A549 (cell line): Measurements from ENCODE around the gene CRADD. TPM values are rescaled to one million over a fixed set of nuclear protein-coding genes. Genes with fewer than 3 reads are reported as not detected.

Experiments used
- ATAC-seq, 2 experiments: fragments of 200-7000 bp in 1 of 2; fragments of >200 bp in 1 of 2; cut with Nextera tagmentation in 1 of 2; cut with Tn5 transposase in 1 of 2; 3 replicates each; pipeline versions ENCODE4 v1.8.0 to v1.9.1; 2018 to 2020; ENCODE audit warnings: mild to moderate bottlenecking in 1 of 2, moderate library complexity in 1 of 2
- CTCF ChIA-PET: fragments of 300-600 bp; sonication (Branson Sonifier 250); formaldehyde crosslinking; extraction: SDS; loops from one replicate; lab custom pipeline; 2021; ENCODE audit warnings: antibody characterized with exemption, inconsistent platforms; lab: Yijun Ruan, JAX
- POLR2A ChIA-PET: fragments of 350-600 bp; formaldehyde crosslinking; extraction: SDS; loops from one replicate; lab custom pipeline; 2021; ENCODE audit warnings: antibody characterized with exemption, inconsistent platforms; lab: Yijun Ruan, JAX
- DNase-seq, 2 experiments: peaks; one replicate each; pipeline versions ENCODE4 v3.0.0 to v3.0.0-alpha.2; 2011 to 2016; ENCODE audit warnings: low read depth in 1 of 2, low spot score in 1 of 2
- FAIRE-seq: peaks from 2 replicates; lab custom pipeline; 2011; peaks lifted over from hg19 to GRCh38; lab: Jason Lieb, UNC
- H3K27ac ChIP-seq, 2 experiments: fragments of >200 bp; sonication (Bioruptor Twin); formaldehyde crosslinking; 3 replicates each; pipeline ENCODE4 v1.5.1; 2016 to 2017
- H3K4me1 ChIP-seq: fragments of >200 bp; sonication (Bioruptor Twin); formaldehyde crosslinking; 3 replicates; pipeline ENCODE4 v1.6.1; 2016
- H3K4me2 ChIP-seq: fragments of >200 bp; sonication (Bioruptor Twin); formaldehyde crosslinking; 3 replicates; pipeline ENCODE4 v1.6.1; 2016
- H3K4me3 ChIP-seq: fragments of >200 bp; sonication (Bioruptor Twin); formaldehyde crosslinking; 3 replicates; pipeline ENCODE4 v1.5.1; 2016
- H3K9me3 ChIP-seq: fragments of >200 bp; sonication (Bioruptor Twin); formaldehyde crosslinking; 3 replicates; pipeline ENCODE4 v1.6.1; 2016
- ATOH8 ChIP-seq: fragments of 250-450 bp; sonication (Bioruptor Pico); IDR thresholded peaks from 2 replicates; pipeline ENCODE4 v1.5.0; 2020; ENCODE audit warnings: low read depth, mild to moderate bottlenecking, moderate library complexity
- BCL3 ChIP-seq: fragments of >200 bp; sonication (Bioruptor Twin); formaldehyde crosslinking; IDR thresholded peaks from 3 replicates; pipeline ENCODE4 v1.6.1; 2016
- CEBPB ChIP-seq, 2 experiments: fragments of >200 bp in 1 of 2; sonication (Bioruptor Twin) in 1 of 2; formaldehyde crosslinking in 1 of 2; IDR thresholded peaks; 2 replicates each; pipeline ENCODE4 v1.6.1; 2012 to 2016
- CHD2 ChIP-seq: fragments of 150-350 bp; IDR thresholded peaks from 2 replicates; pipeline ENCODE4 v1.6.1; 2014; ENCODE audit warnings: low read length; ENCODE audit not compliant: partially characterized antibody
- EHF ChIP-seq: fragments of 250-450 bp; sonication (Bioruptor Pico); IDR thresholded peaks from 2 replicates; pipeline ENCODE4 v1.5.0; 2020; ENCODE audit warnings: mild to moderate bottlenecking
- EHMT2 ChIP-seq: fragments of 200-600 bp; sonication (generic); IDR thresholded peaks from 2 replicates; pipeline ENCODE4 v1.6.1; 2016; ENCODE audit warnings: antibody characterized with exemption, low read depth, mild to moderate bottlenecking, moderate library complexity
- FOSL2 ChIP-seq, 2 experiments: fragments of 450-650 bp in 1 of 2; fragments of >200 bp in 1 of 2; sonication (Bioruptor Twin) in 1 of 2; formaldehyde crosslinking; IDR thresholded peaks; 2 replicates each; pipeline versions ENCODE4 v1.5.0 to v1.6.1; 2016 to 2020; ENCODE audit warnings: mild to moderate bottlenecking in 1 of 2, moderate library complexity in 1 of 2
- FOXS1 ChIP-seq: fragments of 250-450 bp; sonication (Bioruptor Pico); IDR thresholded peaks from 2 replicates; pipeline ENCODE4 v1.5.0; 2020; ENCODE audit warnings: mild to moderate bottlenecking, moderate library complexity
- HEYL ChIP-seq: fragments of 250-450 bp; sonication (Bioruptor Pico); IDR thresholded peaks from 2 replicates; pipeline ENCODE4 v1.8.0; 2021; ENCODE audit warnings: mild to moderate bottlenecking, moderate library complexity
- JUNB ChIP-seq: fragments of >200 bp; sonication (Bioruptor Twin); formaldehyde crosslinking; IDR thresholded peaks from 2 replicates; pipeline ENCODE4 v1.6.1; 2016
- KDM5A ChIP-seq: fragments of 200-600 bp; sonication (generic); IDR thresholded peaks from 2 replicates; pipeline ENCODE4 v1.6.1; 2016; ENCODE audit warnings: antibody characterized with exemption, mild to moderate bottlenecking
- MYC ChIP-seq: IDR thresholded peaks from 2 replicates; pipeline ENCODE4 v1.6.1; 2012; ENCODE audit warnings: mild to moderate bottlenecking, inconsistent platforms, low read length, improper control_type of control experiment, borderline replicate concordance
- NPAS2 ChIP-seq: fragments of 250-450 bp; sonication (Bioruptor Pico); IDR thresholded peaks from 2 replicates; pipeline ENCODE4 v1.8.0; 2022; ENCODE audit warnings: mild to moderate bottlenecking, moderate library complexity, borderline replicate concordance
- POLR2AphosphoS2 ChIP-seq: conservative IDR thresholded peaks from 2 replicates; pipeline ENCODE4 v1.6.1; 2012; ENCODE audit warnings: low read length, improper control_type of control experiment, inconsistent platforms
- RAD21 ChIP-seq, 2 experiments: fragments of >200 bp in 1 of 2; sonication (Bioruptor Twin) in 1 of 2; formaldehyde crosslinking in 1 of 2; IDR thresholded peaks in 1 of 2; conservative IDR thresholded peaks in 1 of 2; 2 replicates in 1 of 2; 3 replicates in 1 of 2; pipeline ENCODE4 v1.6.1; 2012 to 2018; ENCODE audit warnings: inconsistent platforms in 1 of 2
- RCOR1 ChIP-seq: fragments of 150-350 bp; IDR thresholded peaks from 2 replicates; pipeline ENCODE4 v1.6.1; 2014; ENCODE audit warnings: antibody characterized with exemption, low read length, low read depth
- RNF2 ChIP-seq: fragments of 200-600 bp; sonication (generic); IDR thresholded peaks from 2 replicates; pipeline ENCODE4 v1.6.1; 2016; ENCODE audit warnings: low read depth, mild to moderate bottlenecking, antibody characterized with exemption, moderate library complexity, borderline replicate concordance
- SMC3 ChIP-seq: fragments of >200 bp; sonication (Bioruptor Twin); formaldehyde crosslinking; IDR thresholded peaks from 3 replicates; pipeline ENCODE4 v1.6.1; 2018; ENCODE audit warnings: inconsistent platforms
- ZFP36 ChIP-seq: fragments of 450-650 bp; IDR thresholded peaks from 2 replicates; pipeline ENCODE4 v1.6.1; 2014; ENCODE audit warnings: borderline replicate concordance; ENCODE audit not compliant: partially characterized antibody
- WGBS: methylation state at CpG from one replicate; pipeline ENCODE4 v1.1.6; 2017; ENCODE audit errors: missing lambda C conversion rate; 5-methylcytosine and 5-hydroxymethylcytosine counted together
- polyA plus RNA-seq, 4 experiments: library from polyadenylated mRNA; depleted of rRNA in 3 of 4; stranded (reverse); fragments of >200 nt; fragmentation: RNase III in 1 of 4; extraction: RNeasy Plus Mini Kit Qiagen cat#74134 plus additional on column Dnase treatment in 1 of 4; gene quantifications; 2 replicates in 3 of 4; 3 replicates in 1 of 4; pipeline ENCODE4 v1.2.3, GENCODE V29; 2011 to 2017
- TF ChIP-seq, protein P1 (sequence below): fragments of 450-650 bp; IDR thresholded peaks from 2 replicates; pipeline ENCODE4 v1.6.1; 2014; ENCODE audit warnings: antibody characterized with exemption
- TF ChIP-seq, protein P2 (sequence below): fragments of >200 bp; sonication (Bioruptor Twin); formaldehyde crosslinking; IDR thresholded peaks from 3 replicates; pipeline ENCODE4 v1.5.1; 2016

The CRADD gene
- polyA plus RNA-seq, 2 of the 4 experiments (the other 2 are of a cell fraction) = 13.2 to 23.0 TPM

GRCh38 chr12:93825931-93826555 is 148.9 kb downstream of the CRADD start:
- POLR2A ChIA-PET = no interaction called here
- DNase-seq (no peak), ATAC-seq (no peak), FAIRE-seq (no peak)
- Histone ChIP-seq H3K27ac (no peak overlapping the region), H3K4me3 (no peak overlapping the region), H3K4me1 (peaks cover 18% of the 10 kb centered on the region; the same call in 2 of the 3 replicates), H3K4me2 (no peak overlapping the region), H3K9me3 (no peaks in the 10 kb centered on the region)
- CTCF ChIA-PET = interaction anchor here (1.6 kb wide), 1 partner anchor 276 kb away, joined by 5 read pairs; no protein-coding TSS in a partner anchor
- WGBS = 87% methylated on average over 6 of the region's 6 CpGs
- TF ChIP-seq JUNB = no peak
- TF ChIP-seq EHF (CRISPR knock-in tag) = no peak
- no peak for TF ChIP-seq RCOR1
- TF ChIP-seq RAD21 (conservative IDR thresholded peaks at IDR 0.05 in 1 of 2, IDR thresholded peaks at IDR 0.05 in 1 of 2) = no peak
- TF ChIP-seq EHMT2 = no peak
- TF ChIP-seq, protein P1, sequence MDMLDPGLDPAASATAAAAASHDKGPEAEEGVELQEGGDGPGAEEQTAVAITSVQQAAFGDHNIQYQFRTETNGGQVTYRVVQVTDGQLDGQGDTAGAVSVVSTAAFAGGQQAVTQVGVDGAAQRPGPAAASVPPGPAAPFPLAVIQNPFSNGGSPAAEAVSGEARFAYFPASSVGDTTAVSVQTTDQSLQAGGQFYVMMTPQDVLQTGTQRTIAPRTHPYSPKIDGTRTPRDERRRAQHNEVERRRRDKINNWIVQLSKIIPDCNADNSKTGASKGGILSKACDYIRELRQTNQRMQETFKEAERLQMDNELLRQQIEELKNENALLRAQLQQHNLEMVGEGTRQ = no peak
- TF ChIP-seq FOXS1 (CRISPR knock-in tag) = no peak
- no peak for TF ChIP-seq CHD2
- TF ChIP-seq RNF2 = no peak
- TF ChIP-seq ATOH8 = no peak
- no peak for TF ChIP-seq FOSL2 (IDR thresholded peaks at IDR 0.05)
- TF ChIP-seq FOSL2 (CRISPR knock-in tag; IDR thresholded peaks at IDR 0.05) = no peak
- TF ChIP-seq, protein P2, sequence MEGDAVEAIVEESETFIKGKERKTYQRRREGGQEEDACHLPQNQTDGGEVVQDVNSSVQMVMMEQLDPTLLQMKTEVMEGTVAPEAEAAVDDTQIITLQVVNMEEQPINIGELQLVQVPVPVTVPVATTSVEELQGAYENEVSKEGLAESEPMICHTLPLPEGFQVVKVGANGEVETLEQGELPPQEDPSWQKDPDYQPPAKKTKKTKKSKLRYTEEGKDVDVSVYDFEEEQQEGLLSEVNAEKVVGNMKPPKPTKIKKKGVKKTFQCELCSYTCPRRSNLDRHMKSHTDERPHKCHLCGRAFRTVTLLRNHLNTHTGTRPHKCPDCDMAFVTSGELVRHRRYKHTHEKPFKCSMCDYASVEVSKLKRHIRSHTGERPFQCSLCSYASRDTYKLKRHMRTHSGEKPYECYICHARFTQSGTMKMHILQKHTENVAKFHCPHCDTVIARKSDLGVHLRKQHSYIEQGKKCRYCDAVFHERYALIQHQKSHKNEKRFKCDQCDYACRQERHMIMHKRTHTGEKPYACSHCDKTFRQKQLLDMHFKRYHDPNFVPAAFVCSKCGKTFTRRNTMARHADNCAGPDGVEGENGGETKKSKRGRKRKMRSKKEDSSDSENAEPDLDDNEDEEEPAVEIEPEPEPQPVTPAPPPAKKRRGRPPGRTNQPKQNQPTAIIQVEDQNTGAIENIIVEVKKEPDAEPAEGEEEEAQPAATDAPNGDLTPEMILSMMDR = no peak
- no peak for TF ChIP-seq ZFP36
- TF ChIP-seq HEYL (CRISPR knock-in tag) = no peak
- TF ChIP-seq SMC3 = no peak
- no peak for TF ChIP-seq CEBPB (IDR thresholded peaks at IDR 0.05)
- no peak for TF ChIP-seq KDM5A
- no peak for TF ChIP-seq BCL3
- no peak for TF ChIP-seq MYC

DNA sequence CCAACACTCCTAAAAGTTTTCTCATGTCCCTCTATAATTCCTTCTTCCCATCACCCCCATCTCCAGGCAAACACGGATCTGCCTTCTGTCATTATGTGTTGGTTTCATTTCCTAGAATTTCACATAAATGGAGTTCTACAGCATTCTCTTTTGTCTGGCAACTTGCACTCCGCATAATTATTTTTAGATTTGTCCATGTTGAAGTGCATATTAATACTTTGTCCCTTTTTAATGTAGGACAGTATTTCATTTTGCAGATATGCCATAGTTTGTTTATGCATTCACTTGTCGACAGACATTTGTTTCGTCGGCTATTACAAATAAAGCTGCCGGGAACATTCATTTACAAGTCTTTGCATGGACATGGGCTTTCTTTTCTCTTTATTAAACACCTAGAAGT is 150.0 kb downstream of the CRADD start:
- no peak overlapping the region for H3K4me3 ChIP-seq
- ATAC-seq (no peak), FAIRE-seq (no peak)
- WGBS = 75% methylated on average over 6 of the region's 6 CpGs
- peaks cover 16% of the 10 kb centered on the region; the same call in 2 of the 3 replicates for H3K4me1 ChIP-seq
- H3K9me3 ChIP-seq = no peaks in the 10 kb centered on the region
- no peak overlapping the region for H3K4me2 ChIP-seq
- ChIA-PET POLR2A (no interaction called here), CTCF (interaction anchor here (0.6 to 1.6 kb wide), 2 partner anchors 19 to 274 kb away, joined by 3 to 5 read pairs; no protein-coding TSS in a partner anchor)
- TF ChIP-seq POLR2AphosphoS2 (no peak), NPAS2 (no peak)
- TF ChIP-seq, all 56 proteins: peak for 0
- DNase-seq = no peak
- no peak overlapping the region for H3K27ac ChIP-seq
